Upper lobe of left lung (tissue), 6 donors: ENCODE measurements around the gene KRTAP10-9. TPM values are rescaled to one million over a fixed set of nuclear protein-coding genes. Genes with fewer than 3 reads are reported as not detected.

ENCODE experiments used
- ATAC-seq, 2 donors: fragments of 200-7000 bp; cut with Tn5 transposase; one replicate each; pipeline ENCODE4 v1.9.1; 2022; ENCODE audit warnings: mild to moderate bottlenecking in 2 of 2, moderate library complexity in 2 of 2; ENCODE audit not compliant: low FRiP score in 2 of 2
- DNase-seq, 2 donors: peaks; one replicate each; pipeline ENCODE4 v3.0.0-alpha.2; 2019 to 2020
- H3K27ac ChIP-seq, 4 donors: fragments of 200-600 bp; sonication (generic); one replicate each; pipeline ENCODE4 v1.5.1; 2016 to 2019
- H3K27me3 ChIP-seq, 4 donors: fragments of 200-600 bp; sonication (generic); one replicate each; pipeline ENCODE4 v1.5.1; 2017 to 2019
- H3K36me3 ChIP-seq, 4 donors: fragments of 200-600 bp; sonication (generic); one replicate each; pipeline ENCODE4 v1.5.1; 2016 to 2019
- H3K4me1 ChIP-seq, 4 donors: fragments of 200-600 bp; sonication (generic); one replicate each; pipeline ENCODE4 v1.5.1; 2018 to 2019
- H3K4me3 ChIP-seq, 4 donors: fragments of 200-600 bp; sonication (generic); one replicate each; pipeline ENCODE4 v1.5.1; 2017 to 2019; ENCODE audit warnings: mild to moderate bottlenecking in 2 of 4, moderate library complexity in 1 of 4
- H3K9me3 ChIP-seq, 4 donors: fragments of 200-600 bp; sonication (generic); one replicate each; pipeline ENCODE4 v1.5.1; 2018 to 2019
- EP300 ChIP-seq, 4 donors: sonication (generic); formaldehyde crosslinking; IDR thresholded peaks; one replicate each; pipeline ENCODE4 v1.5.1; 2017; ENCODE audit warnings: antibody characterized with exemption in 4 of 4, control low read depth in 2 of 4
- POLR2A ChIP-seq, 4 donors: fragments of 450-650 bp; IDR thresholded peaks; one replicate each; pipeline ENCODE4 v1.5.1; 2016 to 2017; ENCODE audit warnings: antibody characterized with exemption in 4 of 4, mild to moderate bottlenecking in 2 of 4
- POLR2AphosphoS5 ChIP-seq, 2 donors: sonication (generic); formaldehyde crosslinking; IDR thresholded peaks; one replicate each; pipeline ENCODE4 v1.5.1; 2017; ENCODE audit warnings: antibody characterized with exemption in 2 of 2
- WGBS, 2 donors: methylation state at CpG; one replicate each; pipeline ENCODE4 v1.1.5; 2017 to 2018; 5-methylcytosine and 5-hydroxymethylcytosine counted together
- total RNA-seq, 6 donors: library from RNA; depleted of rRNA in 4 of 6; stranded (reverse); fragments of >200 nt in 4 of 6; gene quantifications; one replicate each; pipeline versions ENCODE4 v1.1.0 to v1.2.1, GENCODE V29; 2016 to 2021
- TF ChIP-seq, protein P1 (sequence below), 6 experiments: fragments of 450-650 bp in 4 of 6; fragments of 200-600 bp in 2 of 6; sonication (generic) in 2 of 6; IDR thresholded peaks; one replicate each; pipeline ENCODE4 v1.5.1; 2016 to 2019; ENCODE audit warnings: antibody characterized with exemption in 6 of 6
- donor health status: DM: no; HTN: no; CAD: no; lungs with moderate emphysema.
- donor health status: DM: no; HTN: yes; CAD: no; lungs with severe emphysema.

Gene KRTAP10-9
- total RNA-seq, 6 donors from 2014 or later: not detected

DNA sequence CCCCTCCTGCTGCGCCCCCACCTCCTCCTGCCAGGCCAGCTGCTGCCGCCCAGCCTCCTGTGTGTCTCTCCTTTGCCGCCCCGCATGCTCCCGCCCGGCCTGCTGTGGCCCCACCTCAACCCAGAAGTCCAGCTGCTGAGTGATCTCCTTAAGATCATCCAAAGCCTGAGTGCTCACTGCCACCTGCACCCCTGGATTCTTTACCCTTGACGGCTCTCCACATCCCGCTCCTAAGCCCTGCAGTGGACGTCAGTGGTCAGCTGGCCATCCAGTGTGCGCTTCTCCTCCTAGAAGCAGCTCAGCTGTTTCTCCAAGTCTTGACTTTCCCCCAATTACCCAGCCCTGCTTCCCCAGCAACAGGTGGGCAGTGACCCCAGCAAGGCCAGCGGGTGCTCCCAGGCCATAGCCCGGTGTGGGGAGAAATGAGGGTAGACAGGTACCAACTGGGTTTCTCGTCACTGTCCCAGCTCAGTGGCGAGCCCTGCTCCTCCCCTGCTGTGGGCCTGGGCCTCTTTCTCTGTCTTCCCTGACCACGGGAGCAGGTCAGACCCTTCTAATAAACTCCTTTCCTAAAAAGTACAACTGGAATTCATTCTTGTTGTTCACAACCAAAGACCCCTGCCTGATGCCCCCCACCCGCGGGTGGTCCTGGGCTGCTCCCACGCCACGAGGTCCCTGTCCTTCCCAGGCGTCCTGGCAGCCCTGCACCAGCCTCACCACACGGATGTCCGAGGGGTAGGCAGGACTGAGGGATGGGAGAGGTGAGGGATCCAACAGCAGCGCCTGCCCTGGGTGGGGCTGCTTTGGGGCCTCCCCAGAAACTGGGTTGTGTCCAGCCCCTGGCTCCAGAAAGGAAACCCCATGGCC, 25.1 kb upstream of the KRTAP10-9 start:
- Histone ChIP-seq H3K27ac (no peak overlapping the region), H3K9me3 (no peaks in the 10 kb centered on the region), H3K4me1 (no peaks in the 10 kb centered on the region), H3K36me3 (no peaks in the 10 kb centered on the region), H3K4me3 (no peak overlapping the region), H3K27me3 (no peaks in the 10 kb centered on the region)
- DNase-seq (peak in 1 of 2 donors; percentile 56), ATAC-seq (peak in 1 of 2 donors; percentile 63)
- WGBS, 2 donors: 71 to 81% methylated on average over 20 to 23 of the region's 23 CpGs
- TF ChIP-seq POLR2AphosphoS5 (IDR thresholded peaks at IDR 0.05): no peak
- TF ChIP-seq, protein P1, sequence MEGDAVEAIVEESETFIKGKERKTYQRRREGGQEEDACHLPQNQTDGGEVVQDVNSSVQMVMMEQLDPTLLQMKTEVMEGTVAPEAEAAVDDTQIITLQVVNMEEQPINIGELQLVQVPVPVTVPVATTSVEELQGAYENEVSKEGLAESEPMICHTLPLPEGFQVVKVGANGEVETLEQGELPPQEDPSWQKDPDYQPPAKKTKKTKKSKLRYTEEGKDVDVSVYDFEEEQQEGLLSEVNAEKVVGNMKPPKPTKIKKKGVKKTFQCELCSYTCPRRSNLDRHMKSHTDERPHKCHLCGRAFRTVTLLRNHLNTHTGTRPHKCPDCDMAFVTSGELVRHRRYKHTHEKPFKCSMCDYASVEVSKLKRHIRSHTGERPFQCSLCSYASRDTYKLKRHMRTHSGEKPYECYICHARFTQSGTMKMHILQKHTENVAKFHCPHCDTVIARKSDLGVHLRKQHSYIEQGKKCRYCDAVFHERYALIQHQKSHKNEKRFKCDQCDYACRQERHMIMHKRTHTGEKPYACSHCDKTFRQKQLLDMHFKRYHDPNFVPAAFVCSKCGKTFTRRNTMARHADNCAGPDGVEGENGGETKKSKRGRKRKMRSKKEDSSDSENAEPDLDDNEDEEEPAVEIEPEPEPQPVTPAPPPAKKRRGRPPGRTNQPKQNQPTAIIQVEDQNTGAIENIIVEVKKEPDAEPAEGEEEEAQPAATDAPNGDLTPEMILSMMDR (IDR thresholded peaks at IDR 0.05): no peak

DNA sequence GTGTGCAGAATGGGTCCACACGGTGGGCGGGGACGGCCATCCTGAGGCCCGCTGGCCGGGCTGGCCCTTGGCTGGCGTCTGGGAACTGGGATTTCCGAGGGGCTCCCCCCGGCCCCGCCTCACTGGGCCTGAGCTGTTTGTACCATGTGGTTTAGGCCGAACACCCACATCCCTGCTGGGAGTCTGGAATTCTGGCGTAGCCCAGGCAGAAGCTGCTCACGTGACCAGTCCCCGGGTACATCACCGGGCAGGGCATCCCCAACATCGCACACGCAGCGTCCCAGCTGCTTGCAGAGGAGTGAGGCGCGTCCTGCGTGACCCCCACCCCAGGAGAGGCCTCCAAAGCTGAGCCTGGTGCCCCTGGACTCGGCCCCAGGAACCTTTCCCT, 24.4 kb upstream of the KRTAP10-9 start:
- Histone ChIP-seq H3K4me3 (no peak overlapping the region), H3K9me3 (no peaks in the 10 kb centered on the region), H3K27ac (no peak overlapping the region), H3K27me3 (no peaks in the 10 kb centered on the region), H3K36me3 (no peaks in the 10 kb centered on the region), H3K4me1 (no peaks in the 10 kb centered on the region)
- 82% methylated on average over 20 of the region's 21 CpGs; no CpG with 5 or more reads in 1 of the 2 donors for WGBS, 2 donors
- TF ChIP-seq POLR2A (IDR thresholded peaks at IDR 0.05) (no peak), EP300 (IDR thresholded peaks at IDR 0.05) (no peak), POLR2AphosphoS5 (IDR thresholded peaks at IDR 0.05) (no peak)
- TF ChIP-seq, protein P1 (IDR thresholded peaks at IDR 0.05): no peak
- ATAC-seq: no peak
- DNase-seq: peak in 1 of 2 donors; percentile 37

DNA sequence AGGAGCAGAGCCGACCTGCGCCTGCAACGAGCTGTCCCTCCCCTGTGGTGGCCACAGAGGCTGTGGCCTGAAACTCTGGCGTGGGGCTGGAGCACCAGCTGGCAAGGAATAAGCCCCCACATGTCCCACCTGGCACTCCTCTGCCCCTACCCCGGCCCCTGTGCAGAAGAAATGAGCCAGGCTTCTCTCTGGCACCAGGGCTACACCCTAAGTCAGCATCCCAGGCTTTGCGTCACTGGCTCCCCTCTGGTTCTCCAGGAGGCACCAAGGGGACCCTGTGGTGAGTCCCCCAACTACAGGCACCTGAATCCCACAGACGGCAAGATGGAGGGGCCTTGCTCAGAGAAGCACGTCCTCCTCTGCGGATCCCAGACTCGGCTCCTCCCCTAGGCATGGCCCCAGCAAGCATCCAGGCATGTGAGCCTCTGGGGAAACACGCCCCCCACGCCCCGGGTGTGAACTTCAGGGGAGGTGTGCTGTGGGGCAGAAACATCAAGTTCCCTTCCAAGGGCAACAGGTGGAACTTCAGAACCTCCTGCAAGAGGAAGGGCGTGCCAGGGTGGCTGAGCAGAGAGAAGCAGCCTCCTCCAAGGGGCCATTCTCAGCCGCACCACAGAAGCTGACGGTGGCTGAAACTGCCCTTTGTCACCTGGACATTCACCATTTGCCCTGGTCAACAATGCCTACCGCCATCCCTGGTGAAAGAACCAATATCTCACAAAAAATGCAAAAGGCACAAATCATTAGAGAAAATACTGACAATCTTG, 23.6 kb upstream of the KRTAP10-9 start:
- no peak overlapping the region for H3K4me3 ChIP-seq
- H3K36me3 ChIP-seq: no peaks in the 10 kb centered on the region
- no peak overlapping the region for H3K27ac ChIP-seq
- WGBS, 2 donors: 59% methylated on average over 5 to 17 of the region's 17 CpGs
- no peak for TF ChIP-seq EP300 (IDR thresholded peaks at IDR 0.05)
- TF ChIP-seq POLR2AphosphoS5 (IDR thresholded peaks at IDR 0.05): no peak
- TF ChIP-seq, protein P1 (IDR thresholded peaks at IDR 0.05): no peak
- no peak for TF ChIP-seq POLR2A (IDR thresholded peaks at IDR 0.05)
- DNase-seq: no peak
- no peaks in the 10 kb centered on the region for H3K27me3 ChIP-seq
- H3K9me3 ChIP-seq: no peaks in the 10 kb centered on the region
- no peaks in the 10 kb centered on the region for H3K4me1 ChIP-seq
- ATAC-seq: peak in 1 of 2 donors; percentile 31

DNA sequence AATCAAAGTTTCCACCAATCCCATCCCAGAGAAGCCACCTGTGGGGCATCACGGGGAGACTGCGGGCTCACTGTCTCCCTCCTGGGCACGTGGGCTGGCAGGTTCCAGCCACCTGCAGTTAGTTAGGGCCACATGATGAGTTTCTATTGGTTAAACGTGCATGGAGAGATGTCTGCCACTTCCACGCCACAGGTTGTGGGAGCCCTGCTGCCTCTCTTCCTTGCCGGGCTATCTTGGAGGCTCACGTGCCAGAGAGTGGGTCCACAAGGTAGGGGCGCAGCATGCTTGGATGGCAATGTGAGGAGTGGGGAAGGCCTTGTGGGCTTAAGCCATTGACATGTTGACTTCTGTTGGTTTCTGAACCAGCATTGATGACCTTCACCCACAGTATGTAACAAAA, 23.0 kb upstream of the KRTAP10-9 start:
- H3K4me3 ChIP-seq: no peak overlapping the region
- H3K9me3 ChIP-seq: no peaks in the 10 kb centered on the region
- no peaks in the 10 kb centered on the region for H3K4me1 ChIP-seq
- H3K27ac ChIP-seq: no peak overlapping the region
- WGBS, 2 donors: 89 to 91% methylated on average over 5 to 8 of the region's 8 CpGs
- no peaks in the 10 kb centered on the region for H3K36me3 ChIP-seq
- H3K27me3 ChIP-seq: no peaks in the 10 kb centered on the region
- ATAC-seq (no peak), DNase-seq (no peak)
- TF ChIP-seq POLR2AphosphoS5 (IDR thresholded peaks at IDR 0.05) (no peak), EP300 (IDR thresholded peaks at IDR 0.05) (no peak), POLR2A (IDR thresholded peaks at IDR 0.05) (no peak)
- TF ChIP-seq, protein P1 (IDR thresholded peaks at IDR 0.05): no peak
